Mesothelial cell of epicardium (in vitro differentiated cells): Measurements from ENCODE around the gene RSPO4. TPM values are rescaled to one million over a fixed set of nuclear protein-coding genes. Genes with fewer than 3 reads are reported as not detected.

ENCODE experiments used
- DNase-seq, 2 experiments: peaks; one replicate each; pipeline ENCODE4 v3.0.0; 2021; ENCODE audit warnings: low spot score in 2 of 2; ENCODE audit not compliant: unreplicated experiment in 2 of 2
- H3K27ac Mint-ChIP-seq: 2 replicates; pipeline ENCODE4 v1.8.0; 2021; ENCODE audit warnings: mixed read lengths
- H3K27me3 Mint-ChIP-seq: 2 replicates; pipeline ENCODE4 v1.8.0; 2021; ENCODE audit warnings: low read depth, mixed read lengths
- H3K36me3 Mint-ChIP-seq: 2 replicates; pipeline ENCODE4 v1.8.0; 2021; ENCODE audit warnings: mixed read lengths
- H3K4me1 Mint-ChIP-seq: 2 replicates; pipeline ENCODE4 v1.8.0; 2021; ENCODE audit warnings: mixed read lengths
- H3K4me3 Mint-ChIP-seq: 2 replicates; pipeline ENCODE4 v1.8.0; 2021; ENCODE audit warnings: mild to moderate bottlenecking, moderate library complexity, mixed read lengths
- H3K9me3 Mint-ChIP-seq: 2 replicates; pipeline ENCODE4 v1.8.0; 2021; ENCODE audit warnings: mixed read lengths
- total RNA-seq: library from RNA; stranded (reverse); gene quantifications from 3 replicates; pipeline ENCODE4 v1.2.1, GENCODE V29; 2021
- TF ChIP-seq, protein P1 (sequence below): fragments of 200-600 bp; sonication (generic); IDR thresholded peaks from one replicate; pipeline ENCODE4 v1.5.0; 2021; ENCODE audit warnings: antibody characterized with exemption; ENCODE audit not compliant: unreplicated experiment

RSPO4 gene
- total RNA-seq, 1 donor from 2014 or later: 8.9 TPM

DNA sequence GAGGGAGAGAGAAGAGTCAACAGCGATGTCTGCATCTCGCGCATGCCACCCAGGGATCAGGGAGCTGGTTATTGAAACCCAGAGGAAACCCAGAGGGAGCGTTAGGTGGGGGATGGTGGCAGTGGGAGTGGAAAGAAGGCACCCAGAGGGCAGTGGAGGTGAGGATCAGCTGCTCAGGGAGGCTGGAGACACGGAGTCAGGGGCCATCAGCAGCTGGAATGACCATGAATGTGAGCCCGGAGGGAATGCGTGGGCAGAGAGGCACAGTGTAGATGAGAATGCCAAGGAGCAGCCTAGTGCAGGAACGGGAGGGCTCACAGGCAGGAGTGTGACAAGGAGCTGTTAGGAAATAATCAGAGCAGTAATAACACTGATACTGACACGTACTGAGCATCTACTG, 36.2 kb downstream of the RSPO4 start:
- peaks cover 23% of the 10 kb centered on the region for H3K27me3 Mint-ChIP-seq
- H3K4me1 Mint-ChIP-seq: no peaks in the 10 kb centered on the region
- TF ChIP-seq, protein P1, sequence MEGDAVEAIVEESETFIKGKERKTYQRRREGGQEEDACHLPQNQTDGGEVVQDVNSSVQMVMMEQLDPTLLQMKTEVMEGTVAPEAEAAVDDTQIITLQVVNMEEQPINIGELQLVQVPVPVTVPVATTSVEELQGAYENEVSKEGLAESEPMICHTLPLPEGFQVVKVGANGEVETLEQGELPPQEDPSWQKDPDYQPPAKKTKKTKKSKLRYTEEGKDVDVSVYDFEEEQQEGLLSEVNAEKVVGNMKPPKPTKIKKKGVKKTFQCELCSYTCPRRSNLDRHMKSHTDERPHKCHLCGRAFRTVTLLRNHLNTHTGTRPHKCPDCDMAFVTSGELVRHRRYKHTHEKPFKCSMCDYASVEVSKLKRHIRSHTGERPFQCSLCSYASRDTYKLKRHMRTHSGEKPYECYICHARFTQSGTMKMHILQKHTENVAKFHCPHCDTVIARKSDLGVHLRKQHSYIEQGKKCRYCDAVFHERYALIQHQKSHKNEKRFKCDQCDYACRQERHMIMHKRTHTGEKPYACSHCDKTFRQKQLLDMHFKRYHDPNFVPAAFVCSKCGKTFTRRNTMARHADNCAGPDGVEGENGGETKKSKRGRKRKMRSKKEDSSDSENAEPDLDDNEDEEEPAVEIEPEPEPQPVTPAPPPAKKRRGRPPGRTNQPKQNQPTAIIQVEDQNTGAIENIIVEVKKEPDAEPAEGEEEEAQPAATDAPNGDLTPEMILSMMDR: no peak
- no peak overlapping the region for H3K27ac Mint-ChIP-seq
- no peaks in the 10 kb centered on the region for H3K36me3 Mint-ChIP-seq
- no peaks in the 10 kb centered on the region for H3K9me3 Mint-ChIP-seq
- no peak for DNase-seq
- H3K4me3 Mint-ChIP-seq: no peak overlapping the region

DNA sequence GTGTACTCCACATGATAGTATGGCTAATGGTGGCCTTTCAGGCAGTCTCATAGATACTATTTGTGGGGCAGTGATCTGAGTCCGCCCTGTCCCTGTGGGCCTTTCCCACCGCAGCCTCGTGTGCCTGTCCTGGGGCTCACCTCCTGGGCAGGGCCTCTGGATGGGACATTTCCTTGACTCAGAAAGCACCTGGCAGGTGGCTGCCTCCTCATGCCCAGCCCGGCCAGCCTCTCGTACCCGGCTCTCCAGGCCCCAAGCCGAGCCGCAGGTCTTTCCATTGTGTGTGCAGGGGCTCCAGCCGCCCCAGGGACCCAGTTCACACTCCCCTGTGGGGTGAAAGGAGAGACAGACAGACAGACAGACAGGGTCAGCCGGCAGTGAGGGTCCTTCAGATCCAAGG, 38.3 kb downstream of the RSPO4 start:
- Mint-ChIP-seq H3K27ac (no peak overlapping the region), H3K36me3 (no peaks in the 10 kb centered on the region), H3K9me3 (no peaks in the 10 kb centered on the region), H3K27me3 (peaks cover 21% of the 10 kb centered on the region), H3K4me3 (no peak overlapping the region), H3K4me1 (no peaks in the 10 kb centered on the region)
- TF ChIP-seq, protein P1: no peak
- no peak for DNase-seq

- H3K4me1 Mint-ChIP-seq: peaks cover 2% of the 10 kb centered on the region
- no peak for DNase-seq
- peaks cover 20% of the 10 kb centered on the region for H3K27me3 Mint-ChIP-seq
- TF ChIP-seq, protein P1: no peak
- H3K27ac Mint-ChIP-seq: no peak overlapping the region
- no peaks in the 10 kb centered on the region for H3K9me3 Mint-ChIP-seq
- no peak overlapping the region for H3K4me3 Mint-ChIP-seq
- no peaks in the 10 kb centered on the region for H3K36me3 Mint-ChIP-seq
These were observed 39.4 kb downstream of the RSPO4 start for GRCh38 chr20:962683-963082.

- H3K4me1 Mint-ChIP-seq: peaks cover 2% of the 10 kb centered on the region
These were observed 39.9 kb downstream of the RSPO4 start for GRCh38 chr20:962223-962622.

DNA sequence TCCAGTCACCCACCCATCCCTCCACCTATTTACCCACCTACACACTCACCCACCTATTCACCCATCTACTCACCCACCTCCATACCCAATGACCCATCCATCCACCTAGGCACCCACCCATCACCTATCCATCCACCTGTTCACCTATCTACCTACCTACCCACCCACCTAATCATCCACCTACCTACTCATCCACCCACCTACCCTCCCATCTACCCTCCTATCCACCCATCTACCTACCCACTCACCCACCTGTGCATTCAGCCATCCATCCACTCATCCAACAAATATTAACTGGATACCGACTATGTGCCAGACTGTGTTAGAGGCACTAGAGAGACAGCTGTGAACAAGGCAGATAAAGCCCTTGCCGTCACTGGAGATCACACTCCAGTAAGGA, 40.3 kb downstream of the RSPO4 start:
- TF ChIP-seq, protein P1: no peak
- H3K4me1 Mint-ChIP-seq: peaks cover 2% of the 10 kb centered on the region
- no peaks in the 10 kb centered on the region for H3K36me3 Mint-ChIP-seq
- no peak for DNase-seq
- H3K27ac Mint-ChIP-seq: no peak overlapping the region
- H3K27me3 Mint-ChIP-seq: peaks cover 21% of the 10 kb centered on the region
- no peak overlapping the region for H3K4me3 Mint-ChIP-seq
- H3K9me3 Mint-ChIP-seq: no peaks in the 10 kb centered on the region

More at GRCh38 chr20:962223-962622, 39.9 kb downstream of the RSPO4 start:
- TF ChIP-seq, protein P1: no peak
- DNase-seq: no peak
- Mint-ChIP-seq H3K27me3 (peaks cover 21% of the 10 kb centered on the region), H3K9me3 (no peaks in the 10 kb centered on the region), H3K4me3 (no peak overlapping the region), H3K36me3 (no peaks in the 10 kb centered on the region), H3K27ac (no peak overlapping the region)
